ENCODE measurements around the gene RAB3IL1.

GRCh38 chr11:61853698-61854169, 63.6 kb downstream of the RAB3IL1 start:
- TF ChIP-seq CTCF (conservative IDR thresholded peaks at IDR 0.05; ENCODE audit: low read length) = no peak
- no peak for TF ChIP-seq EZH2phosphoT487 (IDR thresholded peaks at IDR 0.05; ENCODE audit: borderline replicate concordance)
